ENCODE results near the gene SOX10.
A peak's percentile ranks its signal among the peaks of the same experiment; 100 is the strongest.
"Not testable (repeated sequence)": the region's sequence is repeated elsewhere in the genome, so short reads cannot be mapped to it uniquely, and the experiment has no call there.

SOX10 gene

GRCh38 chr22:37959231-37959825 lies 25.0 kb downstream of the SOX10 start:
- DNase-seq: no peak

- no peak for DNase-seq
Measured at GRCh38 chr22:37957232-37957631, 27.1 kb downstream of the SOX10 start.

GRCh38 chr22:37955825-37956397 lies 28.4 kb downstream of the SOX10 start:
- DNase-seq: not testable (repeated sequence)

- no peak for DNase-seq
Measured at GRCh38 chr22:37954686-37955085, 29.7 kb downstream of the SOX10 start.

GRCh38 chr22:37953437-37954179 lies 30.7 kb downstream of the SOX10 start, which contains the start of the genes C22orf23 and POLR2F:
C22orf23 (minus strand) TSS chr22:37953601; CDS start chr22:37953149, 452 bp downstream.
POLR2F (plus strand) TSS chr22:37953699; CDS start chr22:37953788, 89 bp downstream.
- DNase-seq: peak; percentile 96 to 97

GRCh38 chr22:37953062-37953436 lies 31.3 kb downstream of the SOX10 start:
- DNase-seq: no peak

GRCh38 chr22:37952629-37953028 lies 31.7 kb downstream of the SOX10 start:
- DNase-seq: not testable (repeated sequence)

GRCh38 chr22:37951305-37951704 lies 33.0 kb downstream of the SOX10 start:
- no peak for DNase-seq

GRCh38 chr22:37947142-37947795 lies 37.1 kb downstream of the SOX10 start:
- DNase-seq: not testable (repeated sequence)

GRCh38 chr22:37944423-37944822 lies 39.9 kb downstream of the SOX10 start:
- DNase-seq: not testable (repeated sequence)

GRCh38 chr22:37943825-37944198 lies 40.5 kb downstream of the SOX10 start:
- no peak for DNase-seq

GRCh38 chr22:37943136-37943824 lies 41.1 kb downstream of the SOX10 start:
- DNase-seq: no peak

GRCh38 chr22:37942133-37942532 lies 42.2 kb downstream of the SOX10 start:
- DNase-seq: no peak

- no peak for DNase-seq
Measured at GRCh38 chr22:37940698-37941376, 43.5 kb downstream of the SOX10 start.

- peak; percentile 75 to 81 for DNase-seq
Measured at GRCh38 chr22:37933711-37934376, 50.5 kb downstream of the SOX10 start.

- DNase-seq: no peak
Measured at GRCh38 chr22:37932821-37933578, 51.4 kb downstream of the SOX10 start.

GRCh38 chr22:37932401-37932800 lies 52.0 kb downstream of the SOX10 start:
- DNase-seq: no peak

GRCh38 chr22:37931893-37932389 lies 52.4 kb downstream of the SOX10 start:
- DNase-seq: no peak

- DNase-seq: no peak
Measured at GRCh38 chr22:37930952-37931440, 53.4 kb downstream of the SOX10 start.

GRCh38 chr22:37930270-37930951 lies 53.9 kb downstream of the SOX10 start:
- no peak for DNase-seq
